Thyroid gland (tissue), 4 donors: ENCODE results near the gene CHST8. TPM values are rescaled to one million over a fixed set of nuclear protein-coding genes. Genes with fewer than 3 reads are reported as not detected.
A peak's percentile ranks its signal among the peaks of the same experiment; 100 is the strongest.

ENCODE experiments used
- DNase-seq, 2 donors: peaks; one replicate each; pipeline ENCODE4 v3.0.0-alpha.2; 2019
- H3K27ac ChIP-seq, 3 donors: fragments of 200-600 bp; sonication (generic); 1 replicate in 2 of 3; 2 replicates in 1 of 3; pipeline ENCODE4 v1.5.1; 2016 to 2019; ENCODE audit warnings: mild to moderate bottlenecking in 1 of 3, moderate library complexity in 1 of 3
- H3K27me3 ChIP-seq: fragments of 200-600 bp; sonication (generic); one replicate; pipeline ENCODE4 v1.5.1; 2019
- H3K36me3 ChIP-seq, 2 donors: fragments of 200-600 bp; sonication (generic); one replicate each; pipeline ENCODE4 v1.5.1; 2016 to 2019
- H3K4me1 ChIP-seq, 2 donors: fragments of 200-600 bp; sonication (generic); one replicate each; pipeline ENCODE4 v1.5.1; 2017 to 2019
- H3K4me3 ChIP-seq, 3 donors: fragments of 200-600 bp; sonication (generic); replicated peaks in 1 of 3; 1 replicate in 2 of 3; 2 replicates in 1 of 3; pipeline ENCODE4 v1.5.1; 2016; ENCODE audit warnings: mild to moderate bottlenecking in 1 of 3
- H3K9me3 ChIP-seq: fragments of 200-600 bp; sonication (generic); one replicate; pipeline ENCODE4 v1.5.1; 2017
- CTCF ChIP-seq, 6 experiments: fragments of 200-600 bp in 3 of 6; fragments of 450-650 bp in 3 of 6; sonication (generic) in 3 of 6; IDR thresholded peaks; one replicate each; pipeline ENCODE4 v1.5.1; 2016 to 2019; ENCODE audit warnings: antibody characterized with exemption in 6 of 6, mild to moderate bottlenecking in 2 of 6, inconsistent platforms in 1 of 6, moderate library complexity in 1 of 6
- POLR2A ChIP-seq, 2 donors: fragments of 450-650 bp; IDR thresholded peaks; one replicate each; pipeline ENCODE4 v1.6.1; 2017; ENCODE audit warnings: antibody characterized with exemption in 2 of 2, mild to moderate bottlenecking in 2 of 2, moderate library complexity in 1 of 2
- WGBS, 2 donors: methylation state at CpG; one replicate each; pipeline ENCODE4 v1.1.5; 2017; 5-methylcytosine and 5-hydroxymethylcytosine counted together
- intact Hi-C: fragments of 100-400 bp; cut with DNase I; formaldehyde crosslinking; loops from one replicate; pipeline ENCODE4 v1.15.1; 2023
- total RNA-seq, 4 donors: library from RNA; depleted of rRNA; stranded (reverse); fragments of >200 nt; gene quantifications; one replicate each; pipeline ENCODE4 v1.2.3, GENCODE V29; 2016

Gene CHST8
- total RNA-seq, 4 donors from 2014 or later: 0.83 to 2.6 (median 1.4) TPM; not detected in 1

- no peak overlapping the region for H3K27ac ChIP-seq
- 100% methylated on average over 1 of the region's 1 CpG for WGBS, 2 donors
- TF ChIP-seq CTCF (IDR thresholded peaks at IDR 0.05) (no peak), POLR2A (IDR thresholded peaks at IDR 0.05) (no peak)
- intact Hi-C loops: loop anchor here (5.0 kb wide), 1 partner anchor 104 kb away; no protein-coding TSS in a partner anchor
- no peaks in the 10 kb centered on the region for H3K27me3 ChIP-seq
- no peak for DNase-seq
- H3K36me3 ChIP-seq: peaks cover 14 to 19% of the 10 kb centered on the region in 2 donors
- no peak overlapping the region for H3K4me3 ChIP-seq
- H3K4me1 ChIP-seq: peaks cover 16 to 27% of the 10 kb centered on the region in 2 donors
- no peaks in the 10 kb centered on the region for H3K9me3 ChIP-seq
Observed at GRCh38 chr19:33802801-33803200, 181.0 kb downstream of the CHST8 start.

GRCh38 chr19:33803383-33803782, 181.6 kb downstream of the CHST8 start:
- Histone ChIP-seq H3K36me3 (peaks cover 14 to 19% of the 10 kb centered on the region in 2 donors), H3K9me3 (no peaks in the 10 kb centered on the region), H3K27ac (peak overlapping the region in 2 of 3 donors; percentile 62 to 65), H3K4me1 (peaks cover 16 to 27% of the 10 kb centered on the region in 2 donors), H3K4me3 (no peak overlapping the region), H3K27me3 (no peaks in the 10 kb centered on the region)
- intact Hi-C loops: loop anchor here (5.0 kb wide), 1 partner anchor 104 kb away; no protein-coding TSS in a partner anchor
- DNase-seq: no peak
- no peak for TF ChIP-seq POLR2A (IDR thresholded peaks at IDR 0.05)
- TF ChIP-seq CTCF (IDR thresholded peaks at IDR 0.05): no peak
- WGBS, 2 donors: 87 to 91% methylated on average over 6 to 9 of the region's 9 CpGs

GRCh38 chr19:33804021-33804799, 182.5 kb downstream of the CHST8 start:
- H3K27ac ChIP-seq: peak overlapping the region; percentile 18 to 65 (median 62)
- TF ChIP-seq CTCF (IDR thresholded peaks at IDR 0.05) (no peak), POLR2A (IDR thresholded peaks at IDR 0.05) (no peak)
- intact Hi-C loops: loop anchor here (5.0 kb wide), 1 partner anchor 103 kb away; no protein-coding TSS in a partner anchor
- DNase-seq: peak; percentile 80 to 81
- WGBS, 2 donors: 76% methylated on average over 8 of the region's 10 CpGs
- no peak overlapping the region for H3K4me3 ChIP-seq
- H3K4me1 ChIP-seq: peaks cover 13 to 24% of the 10 kb centered on the region in 2 donors
- H3K9me3 ChIP-seq: no peaks in the 10 kb centered on the region
- H3K27me3 ChIP-seq: no peaks in the 10 kb centered on the region
- H3K36me3 ChIP-seq: peaks cover 14 to 19% of the 10 kb centered on the region in 2 donors

- TF ChIP-seq CTCF (IDR thresholded peaks at IDR 0.05) (no peak), POLR2A (IDR thresholded peaks at IDR 0.05) (no peak)
- H3K4me1 ChIP-seq: peaks cover 2 to 13% of the 10 kb centered on the region in 2 donors
- 90 to 96% methylated on average over 2 to 3 of the region's 3 CpGs for WGBS, 2 donors
- H3K27me3 ChIP-seq: no peaks in the 10 kb centered on the region
- H3K9me3 ChIP-seq: no peaks in the 10 kb centered on the region
- intact Hi-C loops: no loop called here
- no peak overlapping the region for H3K27ac ChIP-seq
- no peak overlapping the region for H3K4me3 ChIP-seq
- peaks cover 14 to 19% of the 10 kb centered on the region in 2 donors for H3K36me3 ChIP-seq
- DNase-seq: no peak
Observed at GRCh38 chr19:33805313-33805712, 183.6 kb downstream of the CHST8 start.

- Histone ChIP-seq H3K4me1 (peaks cover 0 to 12% of the 10 kb centered on the region in 2 donors), H3K9me3 (no peaks in the 10 kb centered on the region), H3K36me3 (peaks cover 16 to 23% of the 10 kb centered on the region in 2 donors), H3K27me3 (no peaks in the 10 kb centered on the region), H3K27ac (no peak overlapping the region), H3K4me3 (no peak overlapping the region)
- no peak for DNase-seq
- TF ChIP-seq CTCF (IDR thresholded peaks at IDR 0.05) (no peak), POLR2A (IDR thresholded peaks at IDR 0.05) (no peak)
- intact Hi-C loops: no loop called here
- 89 to 92% methylated on average over 8 to 9 of the region's 9 CpGs for WGBS, 2 donors
Observed at GRCh38 chr19:33805840-33806433, 184.2 kb downstream of the CHST8 start.
